Glutamatergic neuron (in vitro differentiated cells): ENCODE data around the gene COIL. TPM values are rescaled to one million over a fixed set of nuclear protein-coding genes. Genes with fewer than 3 reads are reported as not detected.

Experiments used
- DNase-seq: peaks from one replicate; pipeline ENCODE4 v3.0.0; 2022
- H3K27ac Mint-ChIP-seq: one replicate; pipeline ENCODE4 v1.8.0; 2020; ENCODE audit warnings: mild to moderate bottlenecking, mixed read lengths, inconsistent platforms; ENCODE audit not compliant: unreplicated experiment
- H3K27me3 Mint-ChIP-seq: one replicate; pipeline ENCODE4 v1.8.0; 2020; ENCODE audit warnings: mild to moderate bottlenecking, moderate library complexity, mixed read lengths, inconsistent platforms; ENCODE audit not compliant: unreplicated experiment
- H3K36me3 Mint-ChIP-seq: one replicate; pipeline ENCODE4 v1.8.0; 2020; ENCODE audit warnings: mild to moderate bottlenecking, mixed read lengths, inconsistent platforms; ENCODE audit not compliant: unreplicated experiment
- H3K4me1 Mint-ChIP-seq: one replicate; pipeline ENCODE4 v1.8.0; 2020; ENCODE audit warnings: mild to moderate bottlenecking, low read depth, mixed read lengths, inconsistent platforms; ENCODE audit not compliant: unreplicated experiment
- H3K4me3 Mint-ChIP-seq: one replicate; pipeline ENCODE4 v1.8.0; 2020; ENCODE audit warnings: mild to moderate bottlenecking, mixed read lengths, inconsistent platforms; ENCODE audit not compliant: unreplicated experiment
- H3K9me3 Mint-ChIP-seq: one replicate; pipeline ENCODE4 v1.8.0; 2020; ENCODE audit warnings: mild to moderate bottlenecking, moderate library complexity, mixed read lengths, inconsistent platforms; ENCODE audit not compliant: unreplicated experiment
- CTCF ChIP-seq: fragments of 200-600 bp; sonication (generic); IDR thresholded peaks from one replicate; pipeline ENCODE4 v1.5.0; 2021; ENCODE audit not compliant: partially characterized antibody, unreplicated experiment
- total RNA-seq: library from RNA; stranded (reverse); fragmentation: NEBNext Ultra II Directional; extraction: Animal tissue kit (Norgen Biotek cat#: 25700); gene quantifications from one replicate; pipeline ENCODE4 v1.2.1, GENCODE V29; 2021; ENCODE audit not compliant: unreplicated experiment

Gene COIL
- total RNA-seq, 1 donor from 2014 or later = 9.4 TPM

GRCh38 chr17:56909742-56910508, 50.9 kb downstream of the COIL start:
- Mint-ChIP-seq H3K27ac (no peak overlapping the region), H3K27me3 (peaks cover 8% of the 10 kb centered on the region), H3K4me1 (peaks cover 3% of the 10 kb centered on the region), H3K9me3 (peaks cover 2% of the 10 kb centered on the region), H3K36me3 (peaks cover 3% of the 10 kb centered on the region), H3K4me3 (no peak overlapping the region)
- no peak for DNase-seq
- TF ChIP-seq CTCF = no peak

- no peak for DNase-seq
- no peaks in the 10 kb centered on the region for H3K4me1 Mint-ChIP-seq
- H3K27ac Mint-ChIP-seq = no peak overlapping the region
- peaks cover 3% of the 10 kb centered on the region for H3K9me3 Mint-ChIP-seq
- no peak overlapping the region for H3K4me3 Mint-ChIP-seq
- peaks cover 2% of the 10 kb centered on the region for H3K27me3 Mint-ChIP-seq
- no peak for TF ChIP-seq CTCF
- H3K36me3 Mint-ChIP-seq = peaks cover 9% of the 10 kb centered on the region
Measured at GRCh38 chr17:56908001-56908542, 52.8 kb downstream of the COIL start.

GRCh38 chr17:56903560-56903959, 57.3 kb downstream of the COIL start:
- Mint-ChIP-seq H3K4me3 (no peak overlapping the region), H3K27me3 (no peaks in the 10 kb centered on the region), H3K27ac (no peak overlapping the region), H3K4me1 (no peaks in the 10 kb centered on the region), H3K9me3 (peaks cover 2% of the 10 kb centered on the region), H3K36me3 (peaks cover 6% of the 10 kb centered on the region)
- TF ChIP-seq CTCF = no peak
- DNase-seq = no peak

GRCh38 chr17:56902348-56902747, 58.5 kb downstream of the COIL start:
- Mint-ChIP-seq H3K27me3 (no peaks in the 10 kb centered on the region), H3K4me3 (no peak overlapping the region), H3K27ac (no peak overlapping the region), H3K4me1 (no peaks in the 10 kb centered on the region), H3K36me3 (peaks cover 5% of the 10 kb centered on the region), H3K9me3 (peaks cover 2% of the 10 kb centered on the region)
- DNase-seq = no peak
- TF ChIP-seq CTCF = no peak

GRCh38 chr17:56899403-56899802, 61.4 kb downstream of the COIL start:
- no peak for DNase-seq
- H3K9me3 Mint-ChIP-seq = no peaks in the 10 kb centered on the region
- H3K4me3 Mint-ChIP-seq = no peak overlapping the region
- no peaks in the 10 kb centered on the region for H3K27me3 Mint-ChIP-seq
- peaks cover 5% of the 10 kb centered on the region for H3K36me3 Mint-ChIP-seq
- H3K27ac Mint-ChIP-seq = no peak overlapping the region
- no peak for TF ChIP-seq CTCF
- H3K4me1 Mint-ChIP-seq = no peaks in the 10 kb centered on the region
